HepG2 (cell line): ENCODE measurements around the gene KISS1R. TPM values are rescaled to one million over a fixed set of nuclear protein-coding genes. Genes with fewer than 3 reads are reported as not detected.

Source experiments
- KLF12 ChIP-seq: sonication (generic); formaldehyde crosslinking; IDR thresholded peaks from 2 replicates; pipeline ENCODE4 v1.4.0; 2020; ENCODE audit warnings: missing genetic modification reagents, borderline replicate concordance
- MIER2 ChIP-seq: IDR thresholded peaks from 2 replicates; pipeline ENCODE4 v1.6.1; 2016; ENCODE audit warnings: missing biosample characterization, missing genetic modification reagents
- SOX6 ChIP-seq, 2 experiments: fragments of 450-650 bp in 1 of 2; sonication (generic) in 1 of 2; formaldehyde crosslinking in 1 of 2; IDR thresholded peaks; 2 replicates each; pipeline versions ENCODE4 v1.4.0 to v1.6.1; 2017 to 2020; ENCODE audit warnings: antibody characterized with exemption in 1 of 2, mild to moderate bottlenecking in 1 of 2, missing genetic modification reagents in 1 of 2
- STAG1 ChIP-seq: sonication (generic); formaldehyde crosslinking; IDR thresholded peaks from 2 replicates; pipeline ENCODE4 v1.4.0; 2020; ENCODE audit warnings: missing genetic modification reagents
- TAF1 ChIP-seq: sonication (generic); formaldehyde crosslinking; IDR thresholded peaks from 2 replicates; pipeline ENCODE4 v1.4.0; 2020; ENCODE audit warnings: missing genetic modification reagents
- ZNF230 ChIP-seq: sonication (generic); formaldehyde crosslinking; IDR thresholded peaks from 2 replicates; pipeline ENCODE4 v1.4.0; 2020; ENCODE audit warnings: mild to moderate bottlenecking, missing genetic modification reagents
- ZNF326 ChIP-seq: sonication (generic); formaldehyde crosslinking; IDR thresholded peaks from 2 replicates; pipeline ENCODE4 v1.4.0; 2020; ENCODE audit warnings: missing genetic modification reagents, borderline replicate concordance
- ZNF333 ChIP-seq: sonication (generic); formaldehyde crosslinking; IDR thresholded peaks from 2 replicates; pipeline ENCODE4 v1.4.0; 2020; ENCODE audit warnings: mild to moderate bottlenecking, missing genetic modification reagents, borderline replicate concordance
- ZNF558 ChIP-seq: sonication (generic); formaldehyde crosslinking; IDR thresholded peaks from 2 replicates; pipeline ENCODE4 v1.9.0; 2022; ENCODE audit warnings: mild to moderate bottlenecking, missing genetic modification reagents, borderline replicate concordance
- polyA plus RNA-seq, 8 experiments: library from polyadenylated mRNA; depleted of rRNA in 3 of 8; stranded (reverse) in 7 of 8; unstranded in 1 of 8; fragments of >200 nt; fragmentation: Illumina TruSeq in 4 of 8; extraction: Trizol in 4 of 8; gene quantifications; 2 replicates each; pipeline versions ENCODE4 v1.2.1 to v1.2.3, GENCODE V29; 2011 to 2016; ENCODE audit warnings: low read depth in 4 of 8, missing spikeins in 1 of 8, mixed read lengths in 1 of 8; ENCODE audit not compliant: insufficient read depth in 1 of 8
- total RNA-seq, 5 experiments: library from RNA; depleted of rRNA; stranded (reverse); fragments of >200 nt; fragmentation: Illumina TruSeq; extraction: Trizol; gene quantifications; 2 replicates each; pipeline ENCODE4 v1.2.3, GENCODE V29; 2016; ENCODE audit warnings: low read depth in 1 of 5
- TF ChIP-seq, protein P1 (sequence below): sonication (generic); formaldehyde crosslinking; IDR thresholded peaks from 2 replicates; pipeline ENCODE4 v1.5.0; 2020; ENCODE audit warnings: mild to moderate bottlenecking, missing genetic modification reagents, moderate library complexity
- TF ChIP-seq, protein P2 (sequence below), 2 experiments: sonication (generic) in 1 of 2; formaldehyde crosslinking in 1 of 2; IDR thresholded peaks; 2 replicates each; pipeline versions ENCODE4 v1.4.0 to v1.6.1; 2018 to 2020; ENCODE audit warnings: missing genetic modification reagents in 2 of 2, borderline replicate concordance in 1 of 2, low read depth in 1 of 2, mild to moderate bottlenecking in 1 of 2, missing biosample characterization in 1 of 2
- TF ChIP-seq, protein P3 (sequence below): sonication (generic); formaldehyde crosslinking; IDR thresholded peaks from 2 replicates; pipeline ENCODE4 v1.9.0; 2021; ENCODE audit warnings: missing genetic modification reagents, borderline replicate concordance
- TF ChIP-seq, protein P4 (sequence below): sonication (generic); formaldehyde crosslinking; IDR thresholded peaks from 2 replicates; pipeline ENCODE4 v1.4.0; 2020; ENCODE audit warnings: missing genetic modification reagents, borderline replicate concordance
- TF ChIP-seq, protein P5 (sequence below): fragments of 450-650 bp; IDR thresholded peaks from 2 replicates; pipeline ENCODE4 v1.6.1; 2017

KISS1R gene
- total and polyA plus RNA-seq, 2 of the 13 experiments (the other 11 are each of a cell fraction or from before 2014, with no cell fraction given), result 1.1 to 10.2 TPM

DNA sequence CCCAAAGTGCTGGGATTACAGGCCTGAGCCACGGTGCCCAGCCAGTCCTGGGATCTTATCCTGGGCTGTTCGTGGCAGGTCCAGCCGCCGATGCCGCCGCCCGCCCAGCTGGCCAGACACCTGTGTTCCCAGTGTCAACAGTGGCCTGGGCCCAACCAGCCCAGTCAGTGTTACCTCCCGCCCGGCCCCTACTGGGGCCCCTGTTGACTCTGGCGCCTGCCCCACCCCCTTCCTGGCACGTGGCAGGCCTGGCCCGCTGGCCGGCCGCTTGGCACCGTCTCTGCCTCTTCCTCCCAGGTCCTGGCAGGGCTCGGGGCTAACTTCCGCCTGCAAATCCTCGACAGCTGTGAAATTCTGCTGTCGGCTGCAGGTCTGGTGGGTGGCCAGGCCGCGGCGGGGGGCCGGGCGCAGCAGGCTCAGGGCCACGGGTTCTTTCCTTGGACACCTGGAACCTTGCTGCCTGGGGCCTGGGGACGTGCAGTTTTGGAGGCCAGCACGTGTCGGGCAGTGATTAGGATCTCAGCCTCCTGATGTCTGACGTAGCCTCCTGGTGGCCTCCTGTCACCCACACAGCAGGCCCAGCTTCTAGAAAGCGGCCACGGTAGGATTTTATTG is 17.8 kb downstream of the KISS1R start (continued):
- TF ChIP-seq, protein P1, sequence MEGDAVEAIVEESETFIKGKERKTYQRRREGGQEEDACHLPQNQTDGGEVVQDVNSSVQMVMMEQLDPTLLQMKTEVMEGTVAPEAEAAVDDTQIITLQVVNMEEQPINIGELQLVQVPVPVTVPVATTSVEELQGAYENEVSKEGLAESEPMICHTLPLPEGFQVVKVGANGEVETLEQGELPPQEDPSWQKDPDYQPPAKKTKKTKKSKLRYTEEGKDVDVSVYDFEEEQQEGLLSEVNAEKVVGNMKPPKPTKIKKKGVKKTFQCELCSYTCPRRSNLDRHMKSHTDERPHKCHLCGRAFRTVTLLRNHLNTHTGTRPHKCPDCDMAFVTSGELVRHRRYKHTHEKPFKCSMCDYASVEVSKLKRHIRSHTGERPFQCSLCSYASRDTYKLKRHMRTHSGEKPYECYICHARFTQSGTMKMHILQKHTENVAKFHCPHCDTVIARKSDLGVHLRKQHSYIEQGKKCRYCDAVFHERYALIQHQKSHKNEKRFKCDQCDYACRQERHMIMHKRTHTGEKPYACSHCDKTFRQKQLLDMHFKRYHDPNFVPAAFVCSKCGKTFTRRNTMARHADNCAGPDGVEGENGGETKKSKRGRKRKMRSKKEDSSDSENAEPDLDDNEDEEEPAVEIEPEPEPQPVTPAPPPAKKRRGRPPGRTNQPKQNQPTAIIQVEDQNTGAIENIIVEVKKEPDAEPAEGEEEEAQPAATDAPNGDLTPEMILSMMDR, result peak; percentile 23; the same call in 1 of the 2 replicates
- TF ChIP-seq, protein P2, sequence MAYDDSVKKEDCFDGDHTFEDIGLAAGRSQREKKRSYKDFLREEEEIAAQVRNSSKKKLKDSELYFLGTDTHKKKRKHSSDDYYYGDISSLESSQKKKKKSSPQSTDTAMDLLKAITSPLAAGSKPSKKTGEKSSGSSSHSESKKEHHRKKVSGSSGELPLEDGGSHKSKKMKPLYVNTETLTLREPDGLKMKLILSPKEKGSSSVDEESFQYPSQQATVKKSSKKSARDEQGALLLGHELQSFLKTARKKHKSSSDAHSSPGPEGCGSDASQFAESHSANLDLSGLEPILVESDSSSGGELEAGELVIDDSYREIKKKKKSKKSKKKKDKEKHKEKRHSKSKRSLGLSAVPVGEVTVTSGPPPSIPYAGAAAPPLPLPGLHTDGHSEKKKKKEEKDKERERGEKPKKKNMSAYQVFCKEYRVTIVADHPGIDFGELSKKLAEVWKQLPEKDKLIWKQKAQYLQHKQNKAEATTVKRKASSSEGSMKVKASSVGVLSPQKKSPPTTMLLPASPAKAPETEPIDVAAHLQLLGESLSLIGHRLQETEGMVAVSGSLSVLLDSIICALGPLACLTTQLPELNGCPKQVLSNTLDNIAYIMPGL (CRISPR knock-in tag; IDR thresholded peaks at IDR 0.05; ENCODE audit: borderline replicate concordance in 1 of 2, low read depth in 1 of 2), result peak; percentile 59 to 71; a peak in 2 of 4 replicates
- TF ChIP-seq, protein P3, sequence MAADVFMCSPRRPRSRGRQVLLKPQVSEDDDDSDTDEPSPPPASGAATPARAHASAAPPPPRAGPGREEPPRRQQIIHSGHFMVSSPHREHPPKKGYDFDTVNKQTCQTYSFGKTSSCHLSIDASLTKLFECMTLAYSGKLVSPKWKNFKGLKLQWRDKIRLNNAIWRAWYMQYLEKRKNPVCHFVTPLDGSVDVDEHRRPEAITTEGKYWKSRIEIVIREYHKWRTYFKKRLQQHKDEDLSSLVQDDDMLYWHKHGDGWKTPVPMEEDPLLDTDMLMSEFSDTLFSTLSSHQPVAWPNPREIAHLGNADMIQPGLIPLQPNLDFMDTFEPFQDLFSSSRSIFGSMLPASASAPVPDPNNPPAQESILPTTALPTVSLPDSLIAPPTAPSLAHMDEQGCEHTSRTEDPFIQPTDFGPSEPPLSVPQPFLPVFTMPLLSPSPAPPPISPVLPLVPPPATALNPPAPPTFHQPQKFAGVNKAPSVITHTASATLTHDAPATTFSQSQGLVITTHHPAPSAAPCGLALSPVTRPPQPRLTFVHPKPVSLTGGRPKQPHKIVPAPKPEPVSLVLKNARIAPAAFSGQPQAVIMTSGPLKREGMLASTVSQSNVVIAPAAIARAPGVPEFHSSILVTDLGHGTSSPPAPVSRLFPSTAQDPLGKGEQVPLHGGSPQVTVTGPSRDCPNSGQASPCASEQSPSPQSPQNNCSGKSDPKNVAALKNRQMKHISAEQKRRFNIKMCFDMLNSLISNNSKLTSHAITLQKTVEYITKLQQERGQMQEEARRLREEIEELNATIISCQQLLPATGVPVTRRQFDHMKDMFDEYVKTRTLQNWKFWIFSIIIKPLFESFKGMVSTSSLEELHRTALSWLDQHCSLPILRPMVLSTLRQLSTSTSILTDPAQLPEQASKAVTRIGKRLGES, result peak; percentile 84; the same call in 1 of the 2 replicates
- TF ChIP-seq ZNF230 (CRISPR knock-in tag) (peak; percentile 43; the same call in 1 of the 2 replicates), ZNF558 (CRISPR knock-in tag) (peak; percentile 91), STAG1 (peak; percentile 30; the same call in 1 of the 2 replicates), ZNF333 (CRISPR knock-in tag) (peak; percentile 66; the same call in 1 of the 2 replicates), MIER2 (CRISPR knock-in tag) (peak; percentile 57; the same call in 1 of the 2 replicates), TAF1 (peak; percentile 57; the same call in 1 of the 2 replicates), SOX6 (IDR thresholded peaks at IDR 0.05) (no peak), SOX6 (CRISPR knock-in tag; IDR thresholded peaks at IDR 0.05) (peak; percentile 88), KLF12 (CRISPR knock-in tag) (peak; percentile 90; the same call in 1 of the 2 replicates), ZNF326 (no peak; the same call in 1 of the 2 replicates)
- TF ChIP-seq, protein P4, sequence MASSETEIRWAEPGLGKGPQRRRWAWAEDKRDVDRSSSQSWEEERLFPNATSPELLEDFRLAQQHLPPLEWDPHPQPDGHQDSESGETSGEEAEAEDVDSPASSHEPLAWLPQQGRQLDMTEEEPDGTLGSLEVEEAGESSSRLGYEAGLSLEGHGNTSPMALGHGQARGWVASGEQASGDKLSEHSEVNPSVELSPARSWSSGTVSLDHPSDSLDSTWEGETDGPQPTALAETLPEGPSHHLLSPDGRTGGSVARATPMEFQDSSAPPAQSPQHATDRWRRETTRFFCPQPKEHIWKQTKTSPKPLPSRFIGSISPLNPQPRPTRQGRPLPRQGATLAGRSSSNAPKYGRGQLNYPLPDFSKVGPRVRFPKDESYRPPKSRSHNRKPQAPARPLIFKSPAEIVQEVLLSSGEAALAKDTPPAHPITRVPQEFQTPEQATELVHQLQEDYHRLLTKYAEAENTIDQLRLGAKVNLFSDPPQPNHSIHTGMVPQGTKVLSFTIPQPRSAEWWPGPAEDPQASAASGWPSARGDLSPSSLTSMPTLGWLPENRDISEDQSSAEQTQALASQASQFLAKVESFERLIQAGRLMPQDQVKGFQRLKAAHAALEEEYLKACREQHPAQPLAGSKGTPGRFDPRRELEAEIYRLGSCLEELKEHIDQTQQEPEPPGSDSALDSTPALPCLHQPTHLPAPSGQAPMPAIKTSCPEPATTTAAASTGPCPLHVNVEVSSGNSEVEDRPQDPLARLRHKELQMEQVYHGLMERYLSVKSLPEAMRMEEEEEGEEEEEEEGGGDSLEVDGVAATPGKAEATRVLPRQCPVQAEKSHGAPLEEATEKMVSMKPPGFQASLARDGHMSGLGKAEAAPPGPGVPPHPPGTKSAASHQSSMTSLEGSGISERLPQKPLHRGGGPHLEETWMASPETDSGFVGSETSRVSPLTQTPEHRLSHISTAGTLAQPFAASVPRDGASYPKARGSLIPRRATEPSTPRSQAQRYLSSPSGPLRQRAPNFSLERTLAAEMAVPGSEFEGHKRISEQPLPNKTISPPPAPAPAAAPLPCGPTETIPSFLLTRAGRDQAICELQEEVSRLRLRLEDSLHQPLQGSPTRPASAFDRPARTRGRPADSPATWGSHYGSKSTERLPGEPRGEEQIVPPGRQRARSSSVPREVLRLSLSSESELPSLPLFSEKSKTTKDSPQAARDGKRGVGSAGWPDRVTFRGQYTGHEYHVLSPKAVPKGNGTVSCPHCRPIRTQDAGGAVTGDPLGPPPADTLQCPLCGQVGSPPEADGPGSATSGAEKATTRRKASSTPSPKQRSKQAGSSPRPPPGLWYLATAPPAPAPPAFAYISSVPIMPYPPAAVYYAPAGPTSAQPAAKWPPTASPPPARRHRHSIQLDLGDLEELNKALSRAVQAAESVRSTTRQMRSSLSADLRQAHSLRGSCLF, result no peak
- TF ChIP-seq, protein P5, sequence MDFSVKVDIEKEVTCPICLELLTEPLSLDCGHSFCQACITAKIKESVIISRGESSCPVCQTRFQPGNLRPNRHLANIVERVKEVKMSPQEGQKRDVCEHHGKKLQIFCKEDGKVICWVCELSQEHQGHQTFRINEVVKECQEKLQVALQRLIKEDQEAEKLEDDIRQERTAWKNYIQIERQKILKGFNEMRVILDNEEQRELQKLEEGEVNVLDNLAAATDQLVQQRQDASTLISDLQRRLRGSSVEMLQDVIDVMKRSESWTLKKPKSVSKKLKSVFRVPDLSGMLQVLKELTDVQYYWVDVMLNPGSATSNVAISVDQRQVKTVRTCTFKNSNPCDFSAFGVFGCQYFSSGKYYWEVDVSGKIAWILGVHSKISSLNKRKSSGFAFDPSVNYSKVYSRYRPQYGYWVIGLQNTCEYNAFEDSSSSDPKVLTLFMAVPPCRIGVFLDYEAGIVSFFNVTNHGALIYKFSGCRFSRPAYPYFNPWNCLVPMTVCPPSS, result no peak
